Left ventricle myocardium inferior (tissue), 1 donor: ENCODE data around the gene CERS6. TPM values are rescaled to one million over a fixed set of nuclear protein-coding genes. Genes with fewer than 3 reads are reported as not detected.

Source experiments
- DNase-seq: peaks from one replicate; pipeline ENCODE4 v3.0.0-alpha.2; 2020
- H3K27ac ChIP-seq: fragments of 200-600 bp; replicated peaks from 2 replicates; pipeline ENCODE4 v1.8.0; 2021
- H3K27me3 ChIP-seq: fragments of 200-600 bp; 2 replicates; pipeline ENCODE4 v1.8.0; 2021; ENCODE audit warnings: low read depth
- H3K36me3 ChIP-seq: fragments of 200-600 bp; 2 replicates; pipeline ENCODE4 v1.8.0; 2021
- H3K4me1 ChIP-seq: fragments of 200-600 bp; 2 replicates; pipeline ENCODE4 v1.8.0; 2021
- H3K4me3 ChIP-seq: fragments of 200-600 bp; 2 replicates; pipeline ENCODE4 v1.8.0; 2021; ENCODE audit warnings: mild to moderate bottlenecking, moderate library complexity
- H3K9me3 ChIP-seq: fragments of 200-600 bp; replicated peaks from 2 replicates; pipeline ENCODE4 v1.8.0; 2021
- intact Hi-C: fragments of 100-400 bp; cut with micrococcal nuclease; formaldehyde crosslinking; loops from one replicate; pipeline ENCODE4 v1.11.0; 2022
- total RNA-seq: library from RNA; stranded (reverse); fragmentation: NEBNext Ultra II Directional; extraction: Animal tissue kit (Norgen Biotek cat#: 25700); gene quantifications from one replicate; pipeline ENCODE4 v1.2.1, GENCODE V29; 2021
- TF ChIP-seq, protein P1 (sequence below): fragments of 200-600 bp; IDR thresholded peaks from 2 replicates; pipeline ENCODE4 v1.8.0; 2021; ENCODE audit warnings: antibody characterized with exemption, mild to moderate bottlenecking, borderline replicate concordance
- donor health status: DM: no; HTN: yes; CAD: no; lungs with severe emphysema.

CERS6 gene
- total RNA-seq, 1 donor from 2014 or later: 68.9 TPM

DNA sequence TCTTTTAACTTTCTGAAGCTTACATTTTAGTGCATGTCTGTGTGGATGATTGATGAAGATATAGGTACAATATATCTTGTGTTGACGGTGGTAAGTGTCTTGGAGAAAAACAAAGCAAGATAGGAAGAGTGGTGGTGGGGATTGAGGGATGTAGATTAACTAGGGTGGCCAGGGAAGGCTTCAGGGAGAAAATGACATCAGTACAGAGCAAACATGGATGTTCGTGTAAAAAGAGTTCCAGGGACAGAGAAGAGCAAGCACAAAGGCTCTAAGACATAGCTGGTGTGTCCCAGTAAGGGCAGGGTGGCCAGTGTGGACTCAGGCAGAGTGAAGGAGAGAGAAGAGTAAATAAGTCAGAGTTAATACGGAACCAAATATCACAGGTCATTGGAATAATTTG lies 2.7 kb upstream of the CERS6 start:
- no peaks in the 10 kb centered on the region for H3K36me3 ChIP-seq
- TF ChIP-seq, protein P1, sequence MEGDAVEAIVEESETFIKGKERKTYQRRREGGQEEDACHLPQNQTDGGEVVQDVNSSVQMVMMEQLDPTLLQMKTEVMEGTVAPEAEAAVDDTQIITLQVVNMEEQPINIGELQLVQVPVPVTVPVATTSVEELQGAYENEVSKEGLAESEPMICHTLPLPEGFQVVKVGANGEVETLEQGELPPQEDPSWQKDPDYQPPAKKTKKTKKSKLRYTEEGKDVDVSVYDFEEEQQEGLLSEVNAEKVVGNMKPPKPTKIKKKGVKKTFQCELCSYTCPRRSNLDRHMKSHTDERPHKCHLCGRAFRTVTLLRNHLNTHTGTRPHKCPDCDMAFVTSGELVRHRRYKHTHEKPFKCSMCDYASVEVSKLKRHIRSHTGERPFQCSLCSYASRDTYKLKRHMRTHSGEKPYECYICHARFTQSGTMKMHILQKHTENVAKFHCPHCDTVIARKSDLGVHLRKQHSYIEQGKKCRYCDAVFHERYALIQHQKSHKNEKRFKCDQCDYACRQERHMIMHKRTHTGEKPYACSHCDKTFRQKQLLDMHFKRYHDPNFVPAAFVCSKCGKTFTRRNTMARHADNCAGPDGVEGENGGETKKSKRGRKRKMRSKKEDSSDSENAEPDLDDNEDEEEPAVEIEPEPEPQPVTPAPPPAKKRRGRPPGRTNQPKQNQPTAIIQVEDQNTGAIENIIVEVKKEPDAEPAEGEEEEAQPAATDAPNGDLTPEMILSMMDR: no peak
- H3K9me3 ChIP-seq: peaks cover 9% of the 10 kb centered on the region
- H3K4me3 ChIP-seq: no peak overlapping the region
- no peak for DNase-seq
- H3K4me1 ChIP-seq: peaks cover 24% of the 10 kb centered on the region
- intact Hi-C loops: no loop called here
- H3K27ac ChIP-seq: no peak overlapping the region
- H3K27me3 ChIP-seq: peaks cover 8% of the 10 kb centered on the region

DNA sequence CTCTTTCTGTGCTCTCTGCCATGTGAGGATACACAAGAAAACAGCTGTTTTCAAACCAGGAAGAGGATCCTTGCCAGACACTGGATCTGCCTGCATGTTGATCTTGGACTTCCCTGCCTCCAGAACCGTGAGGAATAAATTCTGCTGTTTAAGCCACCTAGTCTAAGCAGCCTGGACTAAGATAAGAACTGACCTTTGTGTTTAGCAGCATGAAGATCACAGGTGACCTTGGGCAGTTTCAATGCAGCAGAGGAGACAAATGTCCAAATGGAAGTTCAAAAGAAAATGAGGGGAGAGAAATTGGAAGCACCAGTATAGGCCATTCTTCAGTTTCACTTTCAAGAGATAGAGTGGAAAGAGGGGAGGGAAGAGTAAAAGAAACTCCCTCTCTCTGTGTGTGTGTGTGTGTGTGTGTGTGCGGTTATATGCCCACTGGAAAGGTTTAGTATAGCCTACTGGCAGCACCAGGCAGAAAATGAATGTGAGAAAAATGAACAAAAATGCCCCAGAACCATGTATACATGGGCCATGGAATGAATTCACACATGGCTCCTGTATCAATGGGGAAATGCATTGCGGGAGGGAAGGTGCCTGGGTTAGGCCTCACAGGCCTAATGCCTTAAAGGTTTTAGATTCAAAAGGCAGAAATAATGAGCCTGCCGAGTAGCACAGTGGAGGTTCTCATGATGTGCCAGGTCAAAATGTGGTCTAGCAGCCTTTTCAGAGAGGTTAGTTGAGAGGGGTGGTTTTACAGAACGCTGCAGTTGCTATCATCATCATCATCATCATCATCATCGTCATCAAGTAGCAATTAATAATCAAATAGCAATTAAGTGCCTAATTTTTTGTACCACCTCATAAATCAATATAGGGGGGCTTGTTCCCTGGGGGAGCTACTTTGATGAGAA lies 1.1 kb upstream of the CERS6 start:
- intact Hi-C loops: no loop called here
- H3K36me3 ChIP-seq: no peaks in the 10 kb centered on the region
- peaks cover 8% of the 10 kb centered on the region for H3K27me3 ChIP-seq
- DNase-seq: no peak
- TF ChIP-seq, protein P1: no peak
- peaks cover 9% of the 10 kb centered on the region for H3K9me3 ChIP-seq
- peak overlapping the region; percentile 89 for H3K27ac ChIP-seq
- peak overlapping the region; percentile 83 for H3K4me3 ChIP-seq
- H3K4me1 ChIP-seq: peaks cover 39% of the 10 kb centered on the region

GRCh38 chr2:168456521-168457189 lies 583 bp downstream of the CERS6 start:
- H3K4me3 ChIP-seq: peak overlapping the region; percentile 83
- H3K9me3 ChIP-seq: peaks cover 9% of the 10 kb centered on the region
- peaks cover 50% of the 10 kb centered on the region for H3K4me1 ChIP-seq
- intact Hi-C loops: no loop called here
- H3K27ac ChIP-seq: peak overlapping the region; percentile 89
- peak; percentile 36 for DNase-seq
- TF ChIP-seq, protein P1: no peak
- H3K27me3 ChIP-seq: peaks cover 8% of the 10 kb centered on the region
- H3K36me3 ChIP-seq: no peaks in the 10 kb centered on the region

DNA sequence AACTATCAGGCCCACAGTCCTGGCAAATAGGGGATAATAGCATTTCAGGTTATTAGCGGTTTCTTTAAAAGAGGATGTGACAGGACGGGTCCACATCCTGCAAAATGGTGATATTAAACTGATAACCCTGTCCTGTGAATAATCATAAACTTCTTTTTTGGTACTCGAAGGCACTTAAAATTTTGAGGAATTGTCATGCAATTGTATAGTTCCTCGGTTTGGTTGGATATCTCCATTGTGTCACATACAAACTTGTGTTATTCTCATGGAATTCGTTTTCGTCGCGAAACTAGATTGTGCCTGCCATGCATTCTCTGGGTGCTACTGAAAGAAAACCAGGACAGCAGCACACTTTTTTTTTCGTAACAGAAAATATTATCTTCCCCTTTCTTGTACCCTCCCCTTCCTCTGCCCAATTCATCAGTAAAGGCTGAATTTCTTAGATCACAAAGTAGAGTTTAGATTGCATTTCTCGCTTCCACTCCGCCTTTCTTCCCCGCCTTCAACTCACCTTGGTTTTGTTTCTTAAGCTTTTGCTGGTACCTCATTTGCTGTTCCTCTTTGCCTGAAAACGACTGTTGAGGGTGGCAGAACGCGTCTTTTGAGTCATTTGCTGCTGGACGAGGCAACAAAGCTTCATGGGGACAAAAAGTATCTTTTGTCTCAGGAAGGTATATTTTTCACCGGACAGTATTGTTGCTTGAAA lies 1.3 kb downstream of the CERS6 start:
- Histone ChIP-seq H3K9me3 (peaks cover 9% of the 10 kb centered on the region), H3K4me3 (peak overlapping the region; percentile 83), H3K27me3 (peaks cover 8% of the 10 kb centered on the region), H3K4me1 (peaks cover 54% of the 10 kb centered on the region), H3K27ac (peak overlapping the region; percentile 89), H3K36me3 (no peaks in the 10 kb centered on the region)
- TF ChIP-seq, protein P1: no peak
- intact Hi-C loops: no loop called here
- DNase-seq: no peak

DNA sequence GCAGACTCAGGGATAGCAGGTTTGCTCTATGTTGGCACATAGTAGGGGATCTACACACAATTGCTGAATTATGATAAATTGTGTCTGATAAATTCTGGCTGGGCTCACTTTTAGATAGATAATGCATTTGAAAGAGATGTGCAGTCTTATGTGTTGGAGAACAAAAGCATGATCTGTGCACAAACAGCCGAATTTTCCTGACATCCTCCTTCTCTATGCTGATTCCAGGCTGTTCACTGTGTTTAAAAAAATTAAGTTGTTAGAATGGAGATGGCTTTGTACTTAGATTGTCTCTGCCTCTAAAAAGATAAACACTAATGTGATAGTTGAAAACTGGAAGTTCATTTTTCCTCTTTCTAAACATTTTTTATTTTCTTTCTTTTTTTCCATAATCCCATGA lies 2.1 kb downstream of the CERS6 start:
- peaks cover 8% of the 10 kb centered on the region for H3K27me3 ChIP-seq
- peaks cover 54% of the 10 kb centered on the region for H3K4me1 ChIP-seq
- H3K9me3 ChIP-seq: peaks cover 9% of the 10 kb centered on the region
- H3K36me3 ChIP-seq: no peaks in the 10 kb centered on the region
- DNase-seq: no peak
- peak overlapping the region; percentile 83 for H3K4me3 ChIP-seq
- TF ChIP-seq, protein P1: no peak
- H3K27ac ChIP-seq: peak overlapping the region; percentile 89
- intact Hi-C loops: no loop called here
